Fibroblast of lung (primary cell): ENCODE results near the gene LEPROT. TPM values are rescaled to one million over a fixed set of nuclear protein-coding genes. Genes with fewer than 3 reads are reported as not detected.

ENCODE experiments used
- DNase-seq, 2 donors: peaks; one replicate each; pipeline versions ENCODE4 v3.0.0 to v3.0.0-alpha.2; 2010; ENCODE audit warnings: low read depth in 2 of 2
- H2AFZ ChIP-seq: 2 replicates; pipeline ENCODE4 v1.5.1; 2012; ENCODE audit warnings: low read length, control low read depth, inconsistent platforms
- H3K27ac ChIP-seq: 2 replicates; pipeline ENCODE4 v1.5.1; 2011; ENCODE audit warnings: low read length, control low read depth; ENCODE audit not compliant: insufficient read depth
- H3K27me3 ChIP-seq: 2 replicates; pipeline ENCODE4 v1.5.1; 2011; ENCODE audit warnings: mild to moderate bottlenecking, low read length; ENCODE audit not compliant: control insufficient read depth, insufficient read depth
- H3K36me3 ChIP-seq: 2 replicates; pipeline ENCODE4 v1.5.1; 2011; ENCODE audit warnings: low read length; ENCODE audit not compliant: control insufficient read depth, insufficient read depth
- H3K4me1 ChIP-seq: 2 replicates; pipeline ENCODE4 v1.5.1; 2011; ENCODE audit warnings: low read length; ENCODE audit not compliant: control insufficient read depth, insufficient read depth; ENCODE audit errors: extremely low read depth
- H3K4me2 ChIP-seq: 2 replicates; pipeline ENCODE4 v1.5.1; 2011; ENCODE audit warnings: low read length, control low read depth; ENCODE audit not compliant: insufficient read depth; ENCODE audit errors: extremely low read depth
- H3K4me3 ChIP-seq, 4 experiments: fragments of 200-600 bp in 1 of 4; sonication (generic) in 1 of 4; replicated peaks in 1 of 4; 2 replicates each; pipeline ENCODE4 v1.5.1; 2011 to 2016; ENCODE audit warnings: low read length in 4 of 4, low read depth in 3 of 4, mild to moderate bottlenecking in 3 of 4, control low read depth in 2 of 4, inconsistent platforms in 1 of 4, mixed read lengths in 1 of 4; ENCODE audit not compliant: insufficient read depth in 1 of 4; ENCODE audit errors: control extremely low read depth in 1 of 4
- H3K79me2 ChIP-seq: 2 replicates; pipeline ENCODE4 v1.5.1; 2012; ENCODE audit warnings: mild to moderate bottlenecking, low read length, inconsistent platforms; ENCODE audit not compliant: control insufficient read depth, insufficient read depth
- H3K9ac ChIP-seq: 2 replicates; pipeline ENCODE4 v1.5.1; 2011; ENCODE audit warnings: mild to moderate bottlenecking, low read length, control low read depth; ENCODE audit not compliant: insufficient read depth
- H3K9me3 ChIP-seq: 2 replicates; pipeline ENCODE4 v1.5.1; 2012; ENCODE audit warnings: low read depth, low read length; ENCODE audit not compliant: control insufficient read depth, insufficient read depth
- H4K20me1 ChIP-seq: 2 replicates; pipeline ENCODE4 v1.5.1; 2011; ENCODE audit warnings: low read length; ENCODE audit not compliant: control insufficient read depth, insufficient read depth; ENCODE audit errors: extremely low read depth
- CTCF ChIP-seq, 2 donors: IDR thresholded peaks in 1 of 2; conservative IDR thresholded peaks in 1 of 2; 1 replicate in 1 of 2; 2 replicates in 1 of 2; pipeline ENCODE4 v1.5.1; 2011 to 2012; ENCODE audit warnings: low read length in 2 of 2, control low read depth in 1 of 2, inconsistent platforms in 1 of 2, low read depth in 1 of 2, mild to moderate bottlenecking in 1 of 2
- EZH2 ChIP-seq: IDR thresholded peaks from 2 replicates; pipeline ENCODE4 v1.5.1; 2012; ENCODE audit warnings: low read length, control low read depth, mild to moderate bottlenecking; ENCODE audit errors: missing control alignments
- polyA plus RNA-seq, 2 donors: library from polyadenylated mRNA; depleted of rRNA in 1 of 2; stranded (reverse) in 1 of 2; unstranded in 1 of 2; fragments of >200 nt; gene quantifications; 2 replicates each; pipeline ENCODE4 v1.2.1, GENCODE V29; 2011 to 2012; ENCODE audit warnings: missing spikeins in 1 of 2
- total RNA-seq: library from RNA; depleted of rRNA; stranded (reverse); fragments of >200 nt; gene quantifications from 2 replicates; pipeline ENCODE4 v1.2.1, GENCODE V29; 2014

LEPROT gene
- total and polyA plus RNA-seq, 2 donors (not counting 1 experiment from before 2014, with no cell fraction given): 37.5 to 101 TPM

- no peaks in the 10 kb centered on the region for H3K9me3 ChIP-seq
- no peak overlapping the region for H3K4me3 ChIP-seq
- TF ChIP-seq CTCF (conservative IDR thresholded peaks at IDR 0.05 in 1 of 2, IDR thresholded peaks at IDR 0.05 in 1 of 2; ENCODE audit: low read depth in 1 of 2, low read length in 2 of 2): no peak
- no peak for TF ChIP-seq EZH2
- H3K79me2 ChIP-seq: no peaks in the 10 kb centered on the region
- H3K27me3 ChIP-seq: no peaks in the 10 kb centered on the region
- H3K9ac ChIP-seq: no peak overlapping the region
- no peak overlapping the region for H2AFZ ChIP-seq
- H3K4me1 ChIP-seq: no peaks in the 10 kb centered on the region
- DNase-seq: no peak
- H4K20me1 ChIP-seq: no peaks in the 10 kb centered on the region
- H3K36me3 ChIP-seq: no peaks in the 10 kb centered on the region
- H3K4me2 ChIP-seq: no peak overlapping the region
- H3K27ac ChIP-seq: no peak overlapping the region
These were observed 22.4 kb upstream of the LEPROT start for GRCh38 chr1:65398083-65398482.

- no peaks in the 10 kb centered on the region for H3K9me3 ChIP-seq
- H3K4me1 ChIP-seq: no peaks in the 10 kb centered on the region
- H3K9ac ChIP-seq: no peak overlapping the region
- no peak overlapping the region for H3K4me2 ChIP-seq
- TF ChIP-seq CTCF (conservative IDR thresholded peaks at IDR 0.05 in 1 of 2, IDR thresholded peaks at IDR 0.05 in 1 of 2; ENCODE audit: low read depth in 1 of 2, low read length in 2 of 2) (no peak), EZH2 (no peak)
- no peaks in the 10 kb centered on the region for H4K20me1 ChIP-seq
- no peaks in the 10 kb centered on the region for H3K27me3 ChIP-seq
- H3K36me3 ChIP-seq: no peaks in the 10 kb centered on the region
- no peak overlapping the region for H2AFZ ChIP-seq
- no peaks in the 10 kb centered on the region for H3K79me2 ChIP-seq
- no peak overlapping the region for H3K4me3 ChIP-seq
- H3K27ac ChIP-seq: no peak overlapping the region
- no peak for DNase-seq
These were observed 21.5 kb upstream of the LEPROT start for GRCh38 chr1:65399003-65399402.

- no peaks in the 10 kb centered on the region for H3K36me3 ChIP-seq
- H3K4me2 ChIP-seq: no peak overlapping the region
- no peak overlapping the region for H3K27ac ChIP-seq
- TF ChIP-seq CTCF (conservative IDR thresholded peaks at IDR 0.05 in 1 of 2, IDR thresholded peaks at IDR 0.05 in 1 of 2; ENCODE audit: low read depth in 1 of 2, low read length in 2 of 2) (no peak), EZH2 (no peak)
- no peak for DNase-seq
- H3K9me3 ChIP-seq: no peaks in the 10 kb centered on the region
- H4K20me1 ChIP-seq: no peaks in the 10 kb centered on the region
- H3K4me3 ChIP-seq: no peak overlapping the region
- no peak overlapping the region for H2AFZ ChIP-seq
- no peaks in the 10 kb centered on the region for H3K4me1 ChIP-seq
- no peaks in the 10 kb centered on the region for H3K27me3 ChIP-seq
- no peak overlapping the region for H3K9ac ChIP-seq
- H3K79me2 ChIP-seq: no peaks in the 10 kb centered on the region
These were observed 18.9 kb upstream of the LEPROT start for GRCh38 chr1:65401612-65402011.
